Osteocyte (in vitro differentiated cells): ENCODE results near the gene REM2. TPM values are rescaled to one million over a fixed set of nuclear protein-coding genes. Genes with fewer than 3 reads are reported as not detected.
A peak's percentile ranks its signal among the peaks of the same experiment; 100 is the strongest.

ENCODE experiments used
- DNase-seq: peaks from one replicate; pipeline ENCODE4 v3.0.0; 2021; ENCODE audit warnings: mixed read lengths; ENCODE audit not compliant: unreplicated experiment; ENCODE audit errors: extremely low spot score
- H3K27ac Mint-ChIP-seq: one replicate; pipeline ENCODE4 v1.8.0; 2021; ENCODE audit warnings: mild to moderate bottlenecking, mixed read lengths; ENCODE audit not compliant: unreplicated experiment
- H3K27me3 Mint-ChIP-seq: one replicate; pipeline ENCODE4 v1.8.0; 2021; ENCODE audit warnings: mixed read lengths; ENCODE audit not compliant: unreplicated experiment
- H3K36me3 Mint-ChIP-seq: one replicate; pipeline ENCODE4 v1.8.0; 2021; ENCODE audit warnings: mixed read lengths; ENCODE audit not compliant: unreplicated experiment
- H3K4me1 Mint-ChIP-seq: one replicate; pipeline ENCODE4 v1.8.0; 2021; ENCODE audit warnings: mixed read lengths; ENCODE audit not compliant: unreplicated experiment
- H3K4me3 Mint-ChIP-seq: one replicate; pipeline ENCODE4 v1.8.0; 2021; ENCODE audit warnings: mild to moderate bottlenecking, moderate library complexity, mixed read lengths; ENCODE audit not compliant: unreplicated experiment
- H3K9me3 Mint-ChIP-seq: one replicate; pipeline ENCODE4 v1.8.0; 2021; ENCODE audit warnings: mixed read lengths; ENCODE audit not compliant: unreplicated experiment
- CTCF ChIP-seq: fragments of 200-600 bp; sonication (generic); IDR thresholded peaks from 2 replicates; pipeline ENCODE4 v1.5.0; 2021; ENCODE audit warnings: antibody characterized with exemption, mild to moderate bottlenecking, moderate library complexity
- total RNA-seq: library from RNA; stranded (reverse); gene quantifications from 2 replicates; pipeline ENCODE4 v1.2.1, GENCODE V29; 2021

REM2 gene
- total RNA-seq, 1 donor from 2014 or later, result 0.35 TPM

- Mint-ChIP-seq H3K27me3 (no peaks in the 10 kb centered on the region), H3K4me1 (peaks cover 23% of the 10 kb centered on the region), H3K9me3 (no peaks in the 10 kb centered on the region), H3K27ac (no peak overlapping the region), H3K4me3 (no peak overlapping the region), H3K36me3 (peaks cover 49% of the 10 kb centered on the region)
- DNase-seq, result no peak
- no peak for TF ChIP-seq CTCF
Observed at GRCh38 chr14:22923746-22924145, 40.7 kb downstream of the REM2 start.

GRCh38 chr14:22925513-22925912 is 42.5 kb downstream of the REM2 start:
- Mint-ChIP-seq H3K27ac (no peak overlapping the region), H3K27me3 (no peaks in the 10 kb centered on the region), H3K4me3 (no peak overlapping the region), H3K9me3 (no peaks in the 10 kb centered on the region), H3K4me1 (peaks cover 16% of the 10 kb centered on the region), H3K36me3 (peaks cover 43% of the 10 kb centered on the region)
- DNase-seq, result no peak
- no peak for TF ChIP-seq CTCF

GRCh38 chr14:22926316-22926715 is 43.3 kb downstream of the REM2 start:
- Mint-ChIP-seq H3K27me3 (no peaks in the 10 kb centered on the region), H3K27ac (peak overlapping the region; percentile 69), H3K4me1 (peaks cover 16% of the 10 kb centered on the region), H3K36me3 (peaks cover 37% of the 10 kb centered on the region), H3K4me3 (no peak overlapping the region), H3K9me3 (no peaks in the 10 kb centered on the region)
- no peak for TF ChIP-seq CTCF
- no peak for DNase-seq

GRCh38 chr14:22928237-22929103 is 45.4 kb downstream of the REM2 start:
- no peak overlapping the region for H3K27ac Mint-ChIP-seq
- no peaks in the 10 kb centered on the region for H3K9me3 Mint-ChIP-seq
- peaks cover 16% of the 10 kb centered on the region for H3K4me1 Mint-ChIP-seq
- H3K36me3 Mint-ChIP-seq, result peaks cover 24% of the 10 kb centered on the region
- H3K4me3 Mint-ChIP-seq, result no peak overlapping the region
- DNase-seq, result no peak
- no peaks in the 10 kb centered on the region for H3K27me3 Mint-ChIP-seq
- no peak for TF ChIP-seq CTCF

- DNase-seq, result peak; percentile 99
- H3K9me3 Mint-ChIP-seq, result no peaks in the 10 kb centered on the region
- peaks cover 19% of the 10 kb centered on the region for H3K36me3 Mint-ChIP-seq
- H3K4me1 Mint-ChIP-seq, result peaks cover 16% of the 10 kb centered on the region
- no peak within 1 kb of the TSS for H3K4me3 Mint-ChIP-seq
- no peak within 1 kb of the TSS for H3K27ac Mint-ChIP-seq
- no peaks in the 10 kb centered on the region for H3K27me3 Mint-ChIP-seq
- TF ChIP-seq CTCF, result no peak
Observed at GRCh38 chr14:22929104-22929960, 46.3 kb downstream of the REM2 start, which contains the start of gene PRMT5. Gene PRMT5 (minus strand): TSS chr14:22929376. CDS start chr14:22929361, 15 bp downstream.
